ENCODE data around the gene PKD2L2. TPM values are rescaled to one million over a fixed set of nuclear protein-coding genes. Genes with fewer than 3 reads are reported as not detected.
"Not testable (repeated sequence)": the region's sequence is repeated elsewhere in the genome, so short reads cannot be mapped to it uniquely, and the experiment has no call there.

The PKD2L2 gene
- polyA plus RNA-seq, 3 donors = 0.26 to 0.58 (median 0.53) TPM

DNA sequence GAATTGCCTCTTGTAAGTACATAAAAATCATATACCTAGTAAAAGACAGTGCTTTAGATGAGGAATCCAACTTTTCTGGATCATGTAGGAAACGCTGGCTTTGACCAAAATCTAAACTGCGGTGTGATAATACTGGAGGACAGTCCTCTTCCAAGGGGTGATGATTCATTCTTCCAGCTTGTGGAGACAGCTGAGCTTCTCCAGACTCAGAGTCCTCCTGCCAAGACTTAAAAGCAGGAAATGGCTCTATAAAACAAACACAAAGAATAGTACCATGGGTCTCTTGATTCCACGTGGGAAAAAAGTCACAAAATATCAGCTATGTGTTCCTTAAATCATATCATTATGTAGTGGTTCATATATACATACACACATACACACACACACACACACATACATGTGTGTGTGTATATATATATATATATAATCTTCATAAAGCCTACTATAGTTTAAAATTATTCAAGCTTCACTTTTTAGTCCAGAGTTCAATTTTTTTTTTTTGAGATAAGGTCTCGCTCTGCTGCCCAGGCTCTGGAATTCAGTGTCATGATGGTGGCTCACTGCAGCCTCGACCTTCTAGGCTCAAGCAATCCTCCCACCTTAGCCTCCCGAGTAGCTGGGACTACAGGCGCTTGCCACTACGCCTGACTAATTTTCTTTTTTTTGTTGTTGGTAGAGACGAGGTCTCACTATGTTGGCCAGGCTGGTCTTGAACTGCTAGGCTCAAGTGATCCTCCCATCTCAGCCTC is 65.0 kb downstream of the PKD2L2 start:
- DNase-seq = no peak

DNA sequence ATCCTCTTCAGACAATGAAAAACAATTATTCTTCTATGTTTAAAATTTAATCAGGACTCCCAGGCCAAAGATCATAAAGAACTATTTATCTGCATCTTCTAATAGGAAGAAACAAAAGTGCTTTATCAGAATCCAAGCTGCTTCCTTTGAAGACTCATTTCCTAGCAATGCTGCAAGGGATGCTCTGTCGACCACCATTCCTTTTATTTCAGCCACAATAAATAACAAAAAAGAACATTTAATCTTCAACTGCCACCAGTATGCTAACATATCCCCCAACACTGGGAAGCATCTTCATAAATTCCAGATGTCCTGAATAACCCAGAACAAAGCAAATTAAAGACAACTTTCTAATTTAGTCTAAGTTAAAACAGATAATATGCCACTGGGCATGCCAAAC is 68.7 kb downstream of the PKD2L2 start:
- DNase-seq = no peak

DNA sequence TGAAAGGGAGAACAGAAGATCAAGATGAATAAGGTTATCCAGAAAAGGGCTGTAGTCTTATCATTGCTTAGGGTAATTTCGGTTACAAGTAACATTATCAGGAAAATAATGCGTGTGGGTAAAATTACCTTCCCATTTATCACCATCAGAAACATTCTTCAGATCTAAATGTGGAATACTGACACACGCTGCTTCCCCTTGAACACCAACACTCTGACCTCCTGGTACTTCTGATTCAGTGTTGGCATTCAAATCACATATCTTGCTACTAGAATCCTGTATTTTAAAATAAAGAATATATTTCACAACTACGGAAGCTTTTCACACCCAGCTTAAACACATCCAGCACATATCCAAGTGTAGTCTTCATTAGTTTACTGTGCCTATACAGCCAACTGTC is 70.2 kb downstream of the PKD2L2 start:
- DNase-seq = no peak

DNA sequence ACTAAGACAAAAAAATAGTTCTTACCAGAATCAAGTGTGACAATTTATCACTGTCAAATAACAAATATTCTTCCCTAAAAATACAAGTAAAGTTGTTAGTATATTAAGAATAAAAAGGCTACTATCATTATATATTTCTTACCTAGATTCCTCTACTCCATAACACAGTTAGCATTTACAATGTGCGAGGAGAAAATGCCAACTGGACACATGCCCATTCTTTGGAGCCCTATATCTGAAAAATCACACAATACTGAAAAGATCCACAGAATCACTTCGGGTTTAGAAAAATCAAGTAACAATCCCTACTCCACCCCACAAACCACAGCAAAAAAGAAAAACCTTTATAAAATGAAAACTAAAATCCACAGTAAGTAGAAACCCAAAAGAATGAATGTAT is 70.9 kb downstream of the PKD2L2 start:
- DNase-seq = no peak

DNA sequence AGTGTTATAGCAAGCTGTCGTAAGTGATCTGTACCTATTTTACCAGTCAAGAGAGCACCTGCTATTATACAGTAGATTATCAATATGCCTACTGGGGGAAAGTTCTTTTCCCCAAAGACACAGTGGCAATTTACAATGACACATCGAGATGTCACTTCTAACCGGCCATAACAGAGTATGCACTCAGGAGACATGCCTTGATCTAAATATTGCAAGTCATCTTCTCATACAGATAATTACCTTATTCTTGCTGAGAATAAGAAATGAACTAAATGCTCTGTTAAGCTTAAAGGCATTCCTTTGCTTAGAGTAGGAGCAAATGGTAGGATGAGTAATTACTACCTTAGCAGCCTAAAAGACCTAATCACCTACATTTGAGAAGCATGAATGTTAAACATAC is 71.6 kb downstream of the PKD2L2 start:
- DNase-seq = no peak

DNA sequence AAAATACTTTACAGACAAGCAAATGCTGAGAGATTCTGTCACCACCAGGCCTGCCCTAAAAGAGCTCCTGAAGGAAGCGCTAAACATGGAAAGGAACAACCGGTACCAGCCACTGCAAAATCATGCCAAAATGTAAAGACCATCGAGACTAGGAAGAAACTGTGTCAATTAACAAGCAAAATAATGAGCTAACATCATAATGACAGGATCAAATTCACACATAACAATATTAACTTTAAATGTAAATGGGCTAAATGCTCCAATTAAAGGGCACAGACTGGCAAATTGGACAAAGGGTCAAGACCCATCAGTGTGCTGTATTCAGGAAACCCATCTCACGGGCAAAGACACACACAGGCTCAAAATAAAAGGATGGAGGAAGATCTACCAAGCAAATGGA is 81.1 kb downstream of the PKD2L2 start:
- DNase-seq = not testable (repeated sequence)

DNA sequence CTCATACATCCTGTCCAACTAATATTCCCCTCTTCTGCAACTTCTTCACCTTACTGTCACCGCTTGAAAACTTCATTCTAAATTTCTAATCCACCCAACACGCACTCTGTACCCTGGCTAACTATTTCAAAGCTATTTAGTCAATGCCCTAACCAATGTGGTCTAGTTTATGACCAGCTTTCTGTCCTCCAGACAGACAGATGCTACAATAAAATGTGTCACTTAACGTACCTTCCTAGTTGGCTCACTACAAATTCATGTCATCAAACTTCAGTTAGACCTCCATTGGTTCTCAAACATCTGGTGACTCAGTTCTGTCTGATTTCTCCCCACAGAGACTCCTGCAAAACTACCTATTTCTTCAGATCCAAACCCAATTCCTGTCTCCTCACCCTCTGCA is 86.0 kb downstream of the PKD2L2 start:
- DNase-seq = no peak

DNA sequence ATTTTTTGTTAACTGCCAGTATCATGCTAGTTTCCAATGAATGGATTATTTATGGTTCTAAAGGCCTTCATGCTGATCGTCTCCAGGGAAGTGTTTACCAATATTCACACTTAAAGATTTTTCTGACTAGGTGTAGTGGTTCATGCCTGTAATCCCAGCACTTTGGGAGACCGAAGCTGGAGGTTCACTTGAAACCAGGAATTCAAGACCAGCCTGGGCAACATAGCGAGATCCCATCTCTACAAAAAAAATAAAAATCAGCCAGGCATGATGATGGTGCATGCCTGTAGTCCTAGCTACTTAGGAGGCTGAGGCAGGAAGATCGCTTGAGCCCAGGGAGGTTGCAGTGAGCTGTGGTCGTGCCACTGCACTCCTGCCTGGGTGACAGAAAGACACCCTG is 100.2 kb downstream of the PKD2L2 start:
- DNase-seq = no peak

Other genes starting within 250 kb of the PKD2L2 start
- 10 to 100 TPM; 12.2 to 26.6 (median 25.0) TPM for gene KLHL3, start 153.4 kb upstream of the PKD2L2 start, polyA plus RNA-seq (ENCODE audit: insufficient read length in 3 of 3)
- gene HNRNPA0, start 135.1 kb upstream of the PKD2L2 start, polyA plus RNA-seq (ENCODE audit: insufficient read length in 3 of 3) = 10 to 100 TPM; 62.4 to 80.8 (median 76.8) TPM
- 1 to 10 TPM in 1 of 3 donors, under 1 TPM in 2; 0.62 to 1.7 (median 0.86) TPM for gene MYOT, start 21.6 kb upstream of the PKD2L2 start, polyA plus RNA-seq (ENCODE audit: insufficient read length in 3 of 3)
- gene FAM13B, start 143.6 kb downstream of the PKD2L2 start, polyA plus RNA-seq (ENCODE audit: insufficient read length in 3 of 3) = 10 to 100 TPM; 46.9 to 61.2 (median 54.2) TPM
- under 1 TPM; 0.09 to 0.25 (median 0.12) TPM for gene WNT8A, start 194.6 kb downstream of the PKD2L2 start, polyA plus RNA-seq (ENCODE audit: insufficient read length in 3 of 3)
- 10 to 100 TPM; 16.8 to 26.5 (median 25.8) TPM for gene NME5, start 250.0 kb downstream of the PKD2L2 start, polyA plus RNA-seq (ENCODE audit: insufficient read length in 3 of 3)